HepG2 (cell line): ENCODE results near the gene UBC. TPM values are rescaled to one million over a fixed set of nuclear protein-coding genes. Genes with fewer than 3 reads are reported as not detected.

Experiments used
- ARID5B ChIP-seq: IDR thresholded peaks from 2 replicates; pipeline ENCODE4 v1.4.0; 2020; ENCODE audit warnings: mild to moderate bottlenecking, missing genetic modification reagents
- ATRX ChIP-seq: sonication (generic); formaldehyde crosslinking; IDR thresholded peaks from 2 replicates; pipeline ENCODE4 v1.4.0; 2020; ENCODE audit warnings: missing genetic modification reagents, borderline replicate concordance
- GLI4 ChIP-seq: sonication (generic); formaldehyde crosslinking; IDR thresholded peaks from 2 replicates; pipeline ENCODE4 v1.5.1; 2020; ENCODE audit warnings: missing genetic modification reagents, mild to moderate bottlenecking, moderate library complexity, borderline replicate concordance
- GPBP1L1 ChIP-seq: sonication (generic); formaldehyde crosslinking; IDR thresholded peaks from 2 replicates; pipeline ENCODE4 v1.5.0; 2020; ENCODE audit warnings: mild to moderate bottlenecking, missing genetic modification reagents
- HNRNPK ChIP-seq: fragments of 200-400 bp; formaldehyde crosslinking; IDR thresholded peaks from 2 replicates; pipeline ENCODE4 v1.6.1; 2018; ENCODE audit warnings: low read length, low read depth, moderate library complexity, mild to moderate bottlenecking; ENCODE audit not compliant: poor library complexity, severe bottlenecking
- MAFK ChIP-seq, 2 experiments: IDR thresholded peaks in 1 of 2; conservative IDR thresholded peaks in 1 of 2; 2 replicates each; pipeline ENCODE4 v1.6.1; 2011; ENCODE audit warnings: improper control_type of control experiment in 2 of 2, low read length in 2 of 2
- NFATC3 ChIP-seq: sonication (generic); formaldehyde crosslinking; IDR thresholded peaks from 2 replicates; pipeline ENCODE4 v1.5.1; 2020; ENCODE audit warnings: mild to moderate bottlenecking, missing genetic modification reagents
- PRPF4 ChIP-seq: fragments of 200-400 bp; formaldehyde crosslinking; IDR thresholded peaks from 2 replicates; pipeline ENCODE4 v1.6.1; 2016; ENCODE audit warnings: low read length, low read depth; ENCODE audit not compliant: poor library complexity, severe bottlenecking
- RFX5 ChIP-seq: IDR thresholded peaks from 2 replicates; pipeline ENCODE4 v1.6.1; 2011; ENCODE audit warnings: low read depth, low read length, improper control_type of control experiment
- TRIM22 ChIP-seq: fragments of 450-650 bp; IDR thresholded peaks from 2 replicates; pipeline ENCODE4 v1.6.1; 2017
- TRIM24 ChIP-seq: sonication (generic); formaldehyde crosslinking; IDR thresholded peaks from 2 replicates; pipeline ENCODE4 v1.8.0; 2022; ENCODE audit warnings: mild to moderate bottlenecking, missing genetic modification reagents
- UBTF ChIP-seq: sonication (generic); formaldehyde crosslinking; IDR thresholded peaks from 2 replicates; pipeline ENCODE4 v1.4.0; 2020; ENCODE audit warnings: mild to moderate bottlenecking, missing genetic modification reagents
- ZFY ChIP-seq: sonication (generic); formaldehyde crosslinking; IDR thresholded peaks from 2 replicates; pipeline ENCODE4 v1.4.0; 2020; ENCODE audit warnings: missing genetic modification reagents
- ZNF280B ChIP-seq: sonication (generic); formaldehyde crosslinking; IDR thresholded peaks from 2 replicates; pipeline ENCODE4 v1.5.0; 2020; ENCODE audit warnings: missing genetic modification reagents, mild to moderate bottlenecking, borderline replicate concordance
- ZNF460 ChIP-seq: sonication (generic); formaldehyde crosslinking; IDR thresholded peaks from 2 replicates; pipeline ENCODE4 v1.5.1; 2020; ENCODE audit warnings: missing genetic modification reagents, mild to moderate bottlenecking, borderline replicate concordance
- ZNF704 ChIP-seq: sonication (generic); formaldehyde crosslinking; IDR thresholded peaks from 2 replicates; pipeline ENCODE4 v1.8.1; 2023; ENCODE audit warnings: mild to moderate bottlenecking, inconsistent platforms, moderate library complexity, missing genetic modification reagents, borderline replicate concordance
- ZNF790 ChIP-seq: sonication (generic); formaldehyde crosslinking; IDR thresholded peaks from 2 replicates; pipeline ENCODE4 v1.8.0; 2022; ENCODE audit warnings: missing genetic modification reagents, mild to moderate bottlenecking, borderline replicate concordance
- polyA plus RNA-seq, 8 experiments: library from polyadenylated mRNA; depleted of rRNA in 3 of 8; stranded (reverse) in 7 of 8; unstranded in 1 of 8; fragments of >200 nt; fragmentation: Illumina TruSeq in 4 of 8; extraction: Trizol in 4 of 8; gene quantifications; 2 replicates each; pipeline versions ENCODE4 v1.2.1 to v1.2.3, GENCODE V29; 2011 to 2016; ENCODE audit warnings: low read depth in 4 of 8, missing spikeins in 1 of 8, mixed read lengths in 1 of 8; ENCODE audit not compliant: insufficient read depth in 1 of 8
- total RNA-seq, 5 experiments: library from RNA; depleted of rRNA; stranded (reverse); fragments of >200 nt; fragmentation: Illumina TruSeq; extraction: Trizol; gene quantifications; 2 replicates each; pipeline ENCODE4 v1.2.3, GENCODE V29; 2016; ENCODE audit warnings: low read depth in 1 of 5

UBC gene
- total and polyA plus RNA-seq, 2 of the 13 experiments (the other 11 are each of a cell fraction or from before 2014, with no cell fraction given): 805 to 1,432 TPM

GRCh38 chr12:124940143-124940392 is 25.6 kb upstream of the UBC start (continued):
- TF ChIP-seq TRIM22 (no peak), UBTF (CRISPR knock-in tag) (peak; percentile 37; the same call in 1 of the 2 replicates), NFATC3 (CRISPR knock-in tag) (peak; percentile 76; the same call in 1 of the 2 replicates), GLI4 (CRISPR knock-in tag) (0 out of 2 replicates have a peak, but pooled peaks have one; percentile 27), ZNF704 (CRISPR knock-in tag) (0 out of 2 replicates have a peak, but pooled peaks have one; percentile 12), ATRX (CRISPR knock-in tag) (no peak), ZNF280B (CRISPR knock-in tag) (no peak), ZFY (CRISPR knock-in tag) (peak; percentile 9; the same call in 1 of the 2 replicates), ARID5B (0 out of 2 replicates have a peak, but pooled peaks have one; percentile 2), ZNF460 (CRISPR knock-in tag) (peak; percentile 5; the same call in 1 of the 2 replicates), GPBP1L1 (CRISPR knock-in tag) (no peak), PRPF4 (peak; percentile 8), TRIM24 (peak; percentile 38; the same call in 1 of the 2 replicates), HNRNPK (no peak), ZNF790 (CRISPR knock-in tag) (peak; percentile 47; the same call in 1 of the 2 replicates), MAFK (conservative IDR thresholded peaks at IDR 0.05 in 1 of 2, IDR thresholded peaks at IDR 0.05 in 1 of 2; ENCODE audit: low read length in 2 of 2) (peak in 1 of 2 experiments; percentile 37; a peak in 3 of 4 replicates), RFX5 (no peak)
